Stimulated activated CD8-positive, alpha-beta memory T cell treated with anti-CD3 and anti-CD28 coated beads, Interleukin-15, amount 100 ng/mL, for 1 hour (primary cell): ENCODE data around the gene CELF4.

Experiments
- DNase-seq: peaks from one replicate; pipeline ENCODE4 v3.0.0-alpha.2; 2020; ENCODE audit warnings: low read depth

The CELF4 gene

DNA sequence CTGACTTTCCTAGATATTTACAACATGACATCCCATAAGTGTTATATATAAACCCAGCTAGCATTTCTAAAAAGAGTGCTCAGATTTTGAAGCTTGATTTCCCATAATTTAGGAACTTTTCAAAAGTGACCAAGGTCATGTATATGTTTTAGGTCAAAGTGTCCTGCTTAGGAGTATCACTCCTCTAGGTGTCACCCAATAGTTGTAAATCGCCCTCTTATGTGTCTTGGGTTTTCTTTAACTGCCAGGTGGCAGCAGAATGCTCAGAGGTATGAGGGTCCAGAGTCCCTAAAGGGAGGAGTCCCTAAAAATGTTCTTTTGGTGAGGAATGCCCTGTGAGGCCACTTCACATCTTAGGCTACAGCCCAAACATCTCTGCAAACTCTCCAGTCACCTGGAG, 358.3 kb downstream of the CELF4 start:
- no peak for DNase-seq

DNA sequence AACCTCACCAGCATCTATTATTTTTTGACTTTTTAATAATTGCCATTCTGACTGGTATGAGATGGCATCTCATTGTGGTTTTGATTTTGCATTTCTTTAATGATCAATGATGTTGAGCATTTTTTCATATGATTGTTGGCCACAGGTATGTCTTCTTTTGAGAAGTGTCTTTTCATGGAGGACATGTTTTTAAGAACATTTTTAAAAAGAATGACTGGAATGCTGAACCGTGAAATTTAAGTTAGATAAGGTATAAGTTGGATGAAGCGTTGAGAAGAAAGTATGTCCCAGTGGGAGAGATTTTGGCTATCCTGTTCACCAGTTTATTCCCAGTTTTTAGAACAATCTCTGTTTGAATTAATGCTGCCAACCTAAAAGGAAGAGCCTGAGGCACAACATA, 365.9 kb downstream of the CELF4 start:
- no peak for DNase-seq
